ENCODE measurements around the gene CLDN14. TPM values are rescaled to one million over a fixed set of nuclear protein-coding genes. Genes with fewer than 3 reads are reported as not detected.
A peak's percentile ranks its signal among the peaks of the same experiment; 100 is the strongest.

Gene CLDN14
- polyA plus RNA-seq, 3 donors = not detected

DNA sequence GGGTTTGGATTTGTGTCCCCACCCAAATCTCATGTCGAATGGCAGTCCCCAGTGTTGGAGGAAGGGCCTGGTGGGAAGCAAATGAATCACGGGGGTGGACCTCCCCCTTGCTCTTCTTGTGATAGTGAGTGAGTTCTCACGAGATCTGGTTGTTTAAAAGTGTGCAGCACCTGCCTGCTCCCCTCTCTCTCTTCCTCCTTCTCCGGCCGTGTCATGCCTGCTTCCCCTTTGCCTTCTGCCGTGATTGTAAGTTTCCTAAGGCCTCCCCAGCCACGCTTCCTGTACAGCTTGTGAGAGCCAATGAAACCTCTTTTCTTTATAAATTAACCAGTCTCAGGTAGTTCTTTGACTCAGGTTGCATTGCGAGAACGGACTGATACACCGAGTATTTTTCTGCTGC, 15.9 kb downstream of the CLDN14 start:
- no peaks in the 10 kb centered on the region for H3K36me3 Mint-ChIP-seq
- intact Hi-C loops (cut with micrococcal nuclease) = no loop called here
- peaks cover 3 to 7% (median 6%) of the 10 kb centered on the region in 3 donors for H3K27me3 Mint-ChIP-seq (ENCODE audit: low read depth in 3 of 3)
- H3K9me3 Mint-ChIP-seq = peaks cover 0 to 2% (median 0%) of the 10 kb centered on the region in 7 donors
- H3K36me3 ChIP-seq (replicated peaks in 1 of 2; ENCODE audit: control insufficient read depth in 1 of 2, insufficient read depth in 2 of 2, low read length in 2 of 2) = no peaks in the 10 kb centered on the region
- H3K27ac Mint-ChIP-seq = peak overlapping the region in 1 of 7 donors; percentile 10
- no peak overlapping the region for H3K4me2 ChIP-seq (replicated peaks; ENCODE audit: extremely low read depth, low read length, poor library complexity, severe bottlenecking)
- no peak overlapping the region for H3K4me3 Mint-ChIP-seq
- H4K20me1 ChIP-seq (ENCODE audit: insufficient read depth, low read length) = no peaks in the 10 kb centered on the region
- no peak overlapping the region for H3K4me3 ChIP-seq (replicated peaks in 1 of 3; ENCODE audit: low read depth in 2 of 3, low read length in 3 of 3)
- no peak for DNase-seq
- H3K4me1 Mint-ChIP-seq = no peaks in the 10 kb centered on the region
- H3K4me1 ChIP-seq (ENCODE audit: control insufficient read depth in 1 of 2, insufficient read depth in 2 of 2, low read length in 2 of 2) = no peaks in the 10 kb centered on the region
- H3K27ac ChIP-seq (ENCODE audit: low read depth in 1 of 2, low read length in 2 of 2) = no peak overlapping the region
- H3K9ac ChIP-seq (ENCODE audit: insufficient read depth, low read length, poor library complexity, severe bottlenecking) = no peak overlapping the region
- H3K27me3 ChIP-seq (ENCODE audit: control insufficient read depth in 2 of 2, insufficient read depth in 2 of 2, low read length in 2 of 2) = no peaks in the 10 kb centered on the region
- 40% methylated on average over 8 of the region's 10 CpGs for WGBS (ENCODE audit: insufficient coverage)
- H2AFZ ChIP-seq (ENCODE audit: insufficient read depth, low read depth, low read length, poor library complexity, severe bottlenecking) = no peak overlapping the region
- H3K9me3 ChIP-seq (replicated peaks in 1 of 2; ENCODE audit: control insufficient read depth in 1 of 2, insufficient read depth in 1 of 2, low read length in 2 of 2) = no peaks in the 10 kb centered on the region
- TF ChIP-seq CTCF (IDR thresholded peaks at IDR 0.05) = no peak
- no peaks in the 10 kb centered on the region for H3K79me2 ChIP-seq (ENCODE audit: insufficient read depth, low read length)

GRCh38 chr21:36463204-36463603, 16.7 kb downstream of the CLDN14 start:
- H2AFZ ChIP-seq (ENCODE audit: insufficient read depth, low read depth, low read length, poor library complexity, severe bottlenecking) = no peak overlapping the region
- H3K27me3 ChIP-seq (ENCODE audit: control insufficient read depth in 2 of 2, insufficient read depth in 2 of 2, low read length in 2 of 2) = no peaks in the 10 kb centered on the region
- TF ChIP-seq CTCF (IDR thresholded peaks at IDR 0.05) = no peak
- H3K79me2 ChIP-seq (ENCODE audit: insufficient read depth, low read length) = no peaks in the 10 kb centered on the region
- no peaks in the 10 kb centered on the region for H3K4me1 Mint-ChIP-seq
- H3K36me3 ChIP-seq (replicated peaks in 1 of 2; ENCODE audit: control insufficient read depth in 1 of 2, insufficient read depth in 2 of 2, low read length in 2 of 2) = no peaks in the 10 kb centered on the region
- peak overlapping the region in 1 of 7 donors; percentile 2 for H3K27ac Mint-ChIP-seq
- H3K9me3 ChIP-seq (replicated peaks in 1 of 2; ENCODE audit: control insufficient read depth in 1 of 2, insufficient read depth in 1 of 2, low read length in 2 of 2) = no peaks in the 10 kb centered on the region
- no peaks in the 10 kb centered on the region for H4K20me1 ChIP-seq (ENCODE audit: insufficient read depth, low read length)
- no peak overlapping the region for H3K4me3 Mint-ChIP-seq
- no peak overlapping the region for H3K9ac ChIP-seq (ENCODE audit: insufficient read depth, low read length, poor library complexity, severe bottlenecking)
- no peak overlapping the region for H3K4me3 ChIP-seq (replicated peaks in 1 of 3; ENCODE audit: low read depth in 2 of 3, low read length in 3 of 3)
- DNase-seq = no peak
- no peaks in the 10 kb centered on the region for H3K36me3 Mint-ChIP-seq
- H3K27ac ChIP-seq (ENCODE audit: low read depth in 1 of 2, low read length in 2 of 2) = no peak overlapping the region
- no peaks in the 10 kb centered on the region for H3K4me1 ChIP-seq (ENCODE audit: control insufficient read depth in 1 of 2, insufficient read depth in 2 of 2, low read length in 2 of 2)
- intact Hi-C loops (cut with micrococcal nuclease) = no loop called here
- no peak overlapping the region for H3K4me2 ChIP-seq (replicated peaks; ENCODE audit: extremely low read depth, low read length, poor library complexity, severe bottlenecking)
- 95% methylated on average over 8 of the region's 10 CpGs for WGBS (ENCODE audit: insufficient coverage)
- peaks cover 0 to 2% (median 0%) of the 10 kb centered on the region in 7 donors for H3K9me3 Mint-ChIP-seq
- peaks cover 3 to 8% (median 7%) of the 10 kb centered on the region in 3 donors for H3K27me3 Mint-ChIP-seq (ENCODE audit: low read depth in 3 of 3)
